ENCODE results near the gene HOXB6.

The HOXB6 gene

DNA sequence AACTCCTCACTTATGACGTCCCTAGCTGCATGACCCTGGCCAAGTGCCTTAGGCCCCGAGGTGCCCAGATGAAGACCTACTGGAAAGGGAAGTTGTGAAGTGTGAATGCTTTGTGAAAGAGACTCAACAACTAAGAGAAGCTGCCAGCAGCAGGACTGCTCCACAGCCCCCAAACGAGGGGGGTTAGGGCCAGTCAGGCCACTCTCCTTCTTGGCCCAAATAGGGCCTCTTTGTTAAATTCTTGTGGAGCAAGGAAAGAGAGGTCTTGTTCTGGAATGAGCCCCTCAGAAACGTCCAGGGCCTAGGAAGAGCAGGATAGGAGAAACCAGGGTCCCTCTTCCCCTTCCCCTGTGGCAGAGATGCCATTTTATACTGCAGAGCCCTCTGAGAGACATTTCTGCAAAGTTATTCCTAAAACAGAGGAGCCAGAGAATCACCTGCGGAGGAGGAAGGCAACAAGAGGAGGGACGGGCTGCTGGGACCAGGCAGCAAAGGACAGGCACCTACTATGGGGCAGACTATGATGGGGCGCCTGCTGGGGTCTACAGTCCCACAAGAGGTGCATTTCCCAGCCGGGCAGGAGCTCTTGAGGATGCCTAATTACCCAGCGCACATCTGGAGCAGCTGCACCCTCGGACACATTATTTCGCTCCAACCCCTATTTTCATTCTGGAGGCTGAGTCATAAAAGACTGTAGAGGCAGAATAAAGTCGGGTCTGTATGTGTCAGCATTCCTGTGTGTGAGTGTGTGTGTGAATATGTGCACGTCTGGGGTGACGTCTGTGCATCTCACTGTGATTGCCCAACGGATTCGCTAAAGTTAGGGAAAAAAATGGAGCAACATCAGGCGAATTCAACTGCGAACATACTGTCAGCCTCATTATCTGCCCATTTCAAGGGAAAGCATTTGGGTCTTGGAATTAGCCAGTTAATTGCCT, 32.8 kb upstream of the HOXB6 start:
- ChIA-PET CTCF (interaction anchor here (0.5 to 2.9 kb wide), 18 partner anchors 7 to 486 kb away, joined by 3 to 37 read pairs (median 5); partner anchors contain the start of gene HOXB9), POLR2A (interaction anchor here (1.1 to 2.5 kb wide), 3 partner anchors 9 to 16 kb away, joined by 3 to 38 read pairs (median 23); partner anchors contain the start of gene HOXB9)
- TF ChIP-seq, protein P1, sequence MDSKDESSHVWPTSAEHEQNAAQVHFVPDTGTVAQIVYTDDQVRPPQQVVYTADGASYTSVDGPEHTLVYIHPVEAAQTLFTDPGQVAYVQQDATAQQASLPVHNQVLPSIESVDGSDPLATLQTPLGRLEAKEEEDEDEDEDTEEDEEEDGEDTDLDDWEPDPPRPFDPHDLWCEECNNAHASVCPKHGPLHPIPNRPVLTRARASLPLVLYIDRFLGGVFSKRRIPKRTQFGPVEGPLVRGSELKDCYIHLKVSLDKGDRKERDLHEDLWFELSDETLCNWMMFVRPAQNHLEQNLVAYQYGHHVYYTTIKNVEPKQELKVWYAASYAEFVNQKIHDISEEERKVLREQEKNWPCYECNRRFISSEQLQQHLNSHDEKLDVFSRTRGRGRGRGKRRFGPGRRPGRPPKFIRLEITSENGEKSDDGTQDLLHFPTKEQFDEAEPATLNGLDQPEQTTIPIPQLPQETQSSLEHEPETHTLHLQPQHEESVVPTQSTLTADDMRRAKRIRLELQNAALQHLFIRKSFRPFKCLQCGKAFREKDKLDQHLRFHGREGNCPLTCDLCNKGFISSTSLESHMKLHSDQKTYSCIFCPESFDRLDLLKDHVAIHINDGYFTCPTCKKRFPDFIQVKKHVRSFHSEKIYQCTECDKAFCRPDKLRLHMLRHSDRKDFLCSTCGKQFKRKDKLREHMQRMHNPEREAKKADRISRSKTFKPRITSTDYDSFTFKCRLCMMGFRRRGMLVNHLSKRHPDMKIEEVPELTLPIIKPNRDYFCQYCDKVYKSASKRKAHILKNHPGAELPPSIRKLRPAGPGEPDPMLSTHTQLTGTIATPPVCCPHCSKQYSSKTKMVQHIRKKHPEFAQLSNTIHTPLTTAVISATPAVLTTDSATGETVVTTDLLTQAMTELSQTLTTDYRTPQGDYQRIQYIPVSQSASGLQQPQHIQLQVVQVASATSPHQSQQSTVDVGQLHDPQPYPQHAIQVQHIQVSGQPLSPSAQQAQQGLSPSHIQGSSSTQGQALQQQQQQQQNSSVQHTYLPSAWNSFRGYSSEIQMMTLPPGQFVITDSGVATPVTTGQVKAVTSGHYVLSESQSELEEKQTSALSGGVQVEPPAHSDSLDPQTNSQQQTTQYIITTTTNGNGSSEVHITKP (tag by site-specific recombination; IDR thresholded peaks at IDR 0.05), result peak; percentile 82
- TF ChIP-seq, protein P2, sequence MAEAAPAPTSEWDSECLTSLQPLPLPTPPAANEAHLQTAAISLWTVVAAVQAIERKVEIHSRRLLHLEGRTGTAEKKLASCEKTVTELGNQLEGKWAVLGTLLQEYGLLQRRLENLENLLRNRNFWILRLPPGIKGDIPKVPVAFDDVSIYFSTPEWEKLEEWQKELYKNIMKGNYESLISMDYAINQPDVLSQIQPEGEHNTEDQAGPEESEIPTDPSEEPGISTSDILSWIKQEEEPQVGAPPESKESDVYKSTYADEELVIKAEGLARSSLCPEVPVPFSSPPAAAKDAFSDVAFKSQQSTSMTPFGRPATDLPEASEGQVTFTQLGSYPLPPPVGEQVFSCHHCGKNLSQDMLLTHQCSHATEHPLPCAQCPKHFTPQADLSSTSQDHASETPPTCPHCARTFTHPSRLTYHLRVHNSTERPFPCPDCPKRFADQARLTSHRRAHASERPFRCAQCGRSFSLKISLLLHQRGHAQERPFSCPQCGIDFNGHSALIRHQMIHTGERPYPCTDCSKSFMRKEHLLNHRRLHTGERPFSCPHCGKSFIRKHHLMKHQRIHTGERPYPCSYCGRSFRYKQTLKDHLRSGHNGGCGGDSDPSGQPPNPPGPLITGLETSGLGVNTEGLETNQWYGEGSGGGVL (tag by site-specific recombination; IDR thresholded peaks at IDR 0.05), result no peak
- Histone ChIP-seq H3K36me3 (ENCODE audit: control insufficient read depth in 2 of 2, insufficient read depth in 1 of 2, low read length in 2 of 2) (peaks cover 8 to 49% of the 10 kb centered on the region in 2 experiments; a peak in 2 of 3 replicates), H3K9me3 (ENCODE audit: control insufficient read depth, insufficient read depth, low read depth, low read length) (no peaks in the 10 kb centered on the region), H3K4me1 (ENCODE audit: control insufficient read depth, insufficient read depth, low read length) (no peaks in the 10 kb centered on the region), H3K4me3 (ENCODE audit: low read depth, low read length) (no peak overlapping the region), H3K27ac (ENCODE audit: extremely low read depth, low read depth, low read length) (no peak overlapping the region)

DNA sequence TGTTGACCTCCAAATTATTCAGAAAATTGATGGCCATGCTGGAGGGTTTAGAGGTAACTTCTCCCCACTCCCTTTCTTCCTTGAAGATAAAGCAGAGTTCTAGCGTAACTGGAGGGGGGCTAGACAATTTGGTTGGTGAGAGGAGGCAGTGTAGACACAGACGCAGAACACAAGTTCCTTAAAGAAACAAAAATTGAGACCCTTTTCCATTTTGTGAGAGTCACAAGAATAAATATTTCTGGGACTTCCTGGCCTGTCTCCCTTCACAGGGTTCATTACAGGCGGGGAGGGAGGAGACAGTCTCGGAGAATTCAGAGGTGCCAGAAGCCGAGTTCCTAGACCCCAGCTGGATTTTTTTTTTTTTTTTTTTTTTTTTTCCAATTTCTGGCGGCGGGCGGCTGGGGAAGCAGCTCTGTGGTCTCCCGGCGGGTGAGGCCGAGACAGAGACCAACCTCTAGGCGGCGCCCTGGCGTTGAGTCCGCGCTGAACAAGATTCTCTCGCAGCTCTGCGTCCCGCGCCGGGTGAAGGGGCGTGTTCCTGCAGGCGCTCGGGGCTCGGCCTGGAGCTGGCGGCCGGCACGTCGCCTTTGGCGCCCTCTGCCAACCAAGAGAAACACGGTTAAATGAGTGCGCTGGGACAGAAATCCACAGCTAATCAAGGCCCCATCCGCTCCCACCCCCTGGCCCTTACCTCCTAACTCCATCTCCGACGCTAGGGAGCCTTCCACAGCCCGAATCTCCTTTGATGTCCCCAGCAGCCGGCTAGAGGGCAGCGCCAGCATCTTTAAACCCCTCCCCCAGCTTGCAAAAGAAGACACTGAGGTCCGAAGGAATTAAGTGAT, 31.6 kb upstream of the HOXB6 start:
- ChIA-PET CTCF (interaction anchor here (0.5 to 2.9 kb wide), 33 partner anchors 8 to 1868 kb away, joined by 3 to 37 read pairs (median 4); partner anchors contain the start of gene HOXB9), POLR2A (interaction anchor here (0.6 to 2.5 kb wide), 7 partner anchors 10 to 1797 kb away, joined by 3 to 38 read pairs (median 6); partner anchors contain the start of genes HOXB13 and HOXB9)
- no peaks in the 10 kb centered on the region for H3K9me3 ChIP-seq (ENCODE audit: control insufficient read depth, insufficient read depth, low read depth, low read length)
- H3K36me3 ChIP-seq (ENCODE audit: control insufficient read depth in 2 of 2, insufficient read depth in 1 of 2, low read length in 2 of 2), result peaks cover 8 to 43% of the 10 kb centered on the region in 2 experiments; a peak in 2 of 3 replicates
- H3K4me1 ChIP-seq (ENCODE audit: control insufficient read depth, insufficient read depth, low read length), result no peaks in the 10 kb centered on the region
- no peak overlapping the region for H3K4me3 ChIP-seq (ENCODE audit: low read depth, low read length)
- H3K27ac ChIP-seq (ENCODE audit: extremely low read depth, low read depth, low read length), result peak overlapping the region; percentile 49
- TF ChIP-seq, protein P3, sequence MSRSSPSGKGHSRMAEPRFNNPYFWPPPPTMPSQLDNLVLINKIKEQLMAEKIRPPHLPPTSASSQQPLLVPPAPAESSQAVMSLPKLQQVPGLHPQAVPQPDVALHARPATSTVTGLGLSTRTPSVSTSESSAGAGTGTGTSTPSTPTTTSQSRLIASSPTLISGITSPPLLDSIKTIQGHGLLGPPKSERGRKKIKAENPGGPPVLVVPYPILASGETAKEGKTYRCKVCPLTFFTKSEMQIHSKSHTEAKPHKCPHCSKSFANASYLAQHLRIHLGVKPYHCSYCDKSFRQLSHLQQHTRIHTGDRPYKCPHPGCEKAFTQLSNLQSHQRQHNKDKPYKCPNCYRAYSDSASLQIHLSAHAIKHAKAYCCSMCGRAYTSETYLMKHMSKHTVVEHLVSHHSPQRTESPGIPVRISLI (tag by site-specific recombination; IDR thresholded peaks at IDR 0.05), result peak; percentile 92
- TF ChIP-seq, protein P4, sequence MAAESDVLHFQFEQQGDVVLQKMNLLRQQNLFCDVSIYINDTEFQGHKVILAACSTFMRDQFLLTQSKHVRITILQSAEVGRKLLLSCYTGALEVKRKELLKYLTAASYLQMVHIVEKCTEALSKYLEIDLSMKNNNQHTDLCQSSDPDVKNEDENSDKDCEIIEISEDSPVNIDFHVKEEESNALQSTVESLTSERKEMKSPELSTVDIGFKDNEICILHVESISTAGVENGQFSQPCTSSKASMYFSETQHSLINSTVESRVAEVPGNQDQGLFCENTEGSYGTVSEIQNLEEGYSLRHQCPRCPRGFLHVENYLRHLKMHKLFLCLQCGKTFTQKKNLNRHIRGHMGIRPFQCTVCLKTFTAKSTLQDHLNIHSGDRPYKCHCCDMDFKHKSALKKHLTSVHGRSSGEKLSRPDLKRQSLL (tag by site-specific recombination; IDR thresholded peaks at IDR 0.05), result peak; percentile 57; the same call in 1 of the 2 replicates
- 0 out of 2 replicates have a peak, but pooled peaks have one; percentile 12 for TF ChIP-seq KLF8 (tag by site-specific recombination; IDR thresholded peaks at IDR 0.05)
- TF ChIP-seq ZNF660 (tag by site-specific recombination; IDR thresholded peaks at IDR 0.05), result peak; percentile 64
- TF ChIP-seq, protein P5, sequence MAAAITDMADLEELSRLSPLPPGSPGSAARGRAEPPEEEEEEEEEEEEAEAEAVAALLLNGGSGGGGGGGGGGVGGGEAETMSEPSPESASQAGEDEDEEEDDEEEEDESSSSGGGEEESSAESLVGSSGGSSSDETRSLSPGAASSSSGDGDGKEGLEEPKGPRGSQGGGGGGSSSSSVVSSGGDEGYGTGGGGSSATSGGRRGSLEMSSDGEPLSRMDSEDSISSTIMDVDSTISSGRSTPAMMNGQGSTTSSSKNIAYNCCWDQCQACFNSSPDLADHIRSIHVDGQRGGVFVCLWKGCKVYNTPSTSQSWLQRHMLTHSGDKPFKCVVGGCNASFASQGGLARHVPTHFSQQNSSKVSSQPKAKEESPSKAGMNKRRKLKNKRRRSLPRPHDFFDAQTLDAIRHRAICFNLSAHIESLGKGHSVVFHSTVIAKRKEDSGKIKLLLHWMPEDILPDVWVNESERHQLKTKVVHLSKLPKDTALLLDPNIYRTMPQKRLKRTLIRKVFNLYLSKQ (tag by site-specific recombination; IDR thresholded peaks at IDR 0.05; ENCODE audit: borderline replicate concordance), result no peak
- TF ChIP-seq ZBTB8A (tag by site-specific recombination; IDR thresholded peaks at IDR 0.05), result peak; percentile 77
- TF ChIP-seq ZNF10 (tag by site-specific recombination; IDR thresholded peaks at IDR 0.05), result peak; percentile 27; the same call in 1 of the 2 replicates
- 0 out of 2 replicates have a peak, but pooled peaks have one; percentile 21 for TF ChIP-seq ZNF654 (tag by site-specific recombination; IDR thresholded peaks at IDR 0.05; ENCODE audit: low read depth)
- TF ChIP-seq ZBTB48 (tag by site-specific recombination; IDR thresholded peaks at IDR 0.05), result peak; percentile 46; the same call in 1 of the 2 replicates
- TF ChIP-seq, protein P6, sequence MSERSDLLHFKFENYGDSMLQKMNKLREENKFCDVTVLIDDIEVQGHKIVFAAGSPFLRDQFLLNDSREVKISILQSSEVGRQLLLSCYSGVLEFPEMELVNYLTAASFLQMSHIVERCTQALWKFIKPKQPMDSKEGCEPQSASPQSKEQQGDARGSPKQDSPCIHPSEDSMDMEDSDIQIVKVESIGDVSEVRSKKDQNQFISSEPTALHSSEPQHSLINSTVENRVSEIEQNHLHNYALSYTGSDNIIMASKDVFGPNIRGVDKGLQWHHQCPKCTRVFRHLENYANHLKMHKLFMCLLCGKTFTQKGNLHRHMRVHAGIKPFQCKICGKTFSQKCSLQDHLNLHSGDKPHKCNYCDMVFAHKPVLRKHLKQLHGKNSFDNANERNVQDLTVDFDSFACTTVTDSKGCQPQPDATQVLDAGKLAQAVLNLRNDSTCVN (tag by site-specific recombination; optimal IDR thresholded peaks at IDR 0.05), result peak; percentile 19
- TF ChIP-seq, protein P7, sequence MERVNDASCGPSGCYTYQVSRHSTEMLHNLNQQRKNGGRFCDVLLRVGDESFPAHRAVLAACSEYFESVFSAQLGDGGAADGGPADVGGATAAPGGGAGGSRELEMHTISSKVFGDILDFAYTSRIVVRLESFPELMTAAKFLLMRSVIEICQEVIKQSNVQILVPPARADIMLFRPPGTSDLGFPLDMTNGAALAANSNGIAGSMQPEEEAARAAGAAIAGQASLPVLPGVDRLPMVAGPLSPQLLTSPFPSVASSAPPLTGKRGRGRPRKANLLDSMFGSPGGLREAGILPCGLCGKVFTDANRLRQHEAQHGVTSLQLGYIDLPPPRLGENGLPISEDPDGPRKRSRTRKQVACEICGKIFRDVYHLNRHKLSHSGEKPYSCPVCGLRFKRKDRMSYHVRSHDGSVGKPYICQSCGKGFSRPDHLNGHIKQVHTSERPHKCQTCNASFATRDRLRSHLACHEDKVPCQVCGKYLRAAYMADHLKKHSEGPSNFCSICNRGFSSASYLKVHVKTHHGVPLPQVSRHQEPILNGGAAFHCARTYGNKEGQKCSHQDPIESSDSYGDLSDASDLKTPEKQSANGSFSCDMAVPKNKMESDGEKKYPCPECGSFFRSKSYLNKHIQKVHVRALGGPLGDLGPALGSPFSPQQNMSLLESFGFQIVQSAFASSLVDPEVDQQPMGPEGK (tag by site-specific recombination; IDR thresholded peaks at IDR 0.05), result peak; percentile 49; the same call in 1 of the 2 replicates
- TF ChIP-seq SP7 (tag by site-specific recombination; IDR thresholded peaks at IDR 0.05), result peak; percentile 41
- no peak for TF ChIP-seq ZNF248 (tag by site-specific recombination; IDR thresholded peaks at IDR 0.05)
- TF ChIP-seq ZNF311 (tag by site-specific recombination; IDR thresholded peaks at IDR 0.05; ENCODE audit: borderline replicate concordance), result no peak
